Measurements from ENCODE around the gene SATB1.

SATB1 gene

DNA sequence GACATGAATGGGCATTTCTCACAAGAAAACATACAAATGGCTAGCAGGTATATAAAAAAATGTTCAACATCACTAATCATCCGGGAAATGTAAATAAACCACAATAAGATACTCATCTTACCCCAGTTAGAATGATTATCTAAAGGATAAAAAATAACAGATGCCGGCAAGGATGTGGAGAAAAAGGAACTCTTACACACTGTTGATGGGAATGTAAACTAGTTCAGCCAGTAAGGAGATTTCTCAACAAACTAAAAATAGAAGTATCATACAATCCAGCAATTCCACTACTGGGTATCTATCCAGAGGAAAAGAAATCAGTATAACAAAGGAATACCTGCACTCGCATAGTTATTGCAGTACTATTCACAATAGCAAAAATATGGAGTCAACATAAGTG is 124.2 kb downstream of the SATB1 start:
- no peaks in the 10 kb centered on the region for H3K27me3 ChIP-seq (ENCODE audit: low read depth, low read length)
- peaks cover 11% of the 10 kb centered on the region for H3K9me3 ChIP-seq (ENCODE audit: insufficient read depth, low read length)
- H3K27ac ChIP-seq (ENCODE audit: low read length), result no peak overlapping the region
- no peaks in the 10 kb centered on the region for H3K79me2 ChIP-seq (ENCODE audit: low read length)
- no peak overlapping the region for H3K4me3 ChIP-seq (ENCODE audit: low read length)
- H3K4me2 ChIP-seq (ENCODE audit: low read length), result no peak overlapping the region
- no peak overlapping the region for H2AFZ ChIP-seq (ENCODE audit: low read depth, low read length)
- no peaks in the 10 kb centered on the region for H3K4me1 ChIP-seq (ENCODE audit: low read length)
- TF ChIP-seq EZH2phosphoT487 (IDR thresholded peaks at IDR 0.05; ENCODE audit: low read depth), result no peak
- TF ChIP-seq, protein P1, sequence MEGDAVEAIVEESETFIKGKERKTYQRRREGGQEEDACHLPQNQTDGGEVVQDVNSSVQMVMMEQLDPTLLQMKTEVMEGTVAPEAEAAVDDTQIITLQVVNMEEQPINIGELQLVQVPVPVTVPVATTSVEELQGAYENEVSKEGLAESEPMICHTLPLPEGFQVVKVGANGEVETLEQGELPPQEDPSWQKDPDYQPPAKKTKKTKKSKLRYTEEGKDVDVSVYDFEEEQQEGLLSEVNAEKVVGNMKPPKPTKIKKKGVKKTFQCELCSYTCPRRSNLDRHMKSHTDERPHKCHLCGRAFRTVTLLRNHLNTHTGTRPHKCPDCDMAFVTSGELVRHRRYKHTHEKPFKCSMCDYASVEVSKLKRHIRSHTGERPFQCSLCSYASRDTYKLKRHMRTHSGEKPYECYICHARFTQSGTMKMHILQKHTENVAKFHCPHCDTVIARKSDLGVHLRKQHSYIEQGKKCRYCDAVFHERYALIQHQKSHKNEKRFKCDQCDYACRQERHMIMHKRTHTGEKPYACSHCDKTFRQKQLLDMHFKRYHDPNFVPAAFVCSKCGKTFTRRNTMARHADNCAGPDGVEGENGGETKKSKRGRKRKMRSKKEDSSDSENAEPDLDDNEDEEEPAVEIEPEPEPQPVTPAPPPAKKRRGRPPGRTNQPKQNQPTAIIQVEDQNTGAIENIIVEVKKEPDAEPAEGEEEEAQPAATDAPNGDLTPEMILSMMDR (IDR thresholded peaks at IDR 0.05; ENCODE audit: low read depth, low read length), result no peak
- no peaks in the 10 kb centered on the region for H4K20me1 ChIP-seq (ENCODE audit: insufficient read depth, low read length)
- H3K36me3 ChIP-seq (replicated peaks; ENCODE audit: low read depth, low read length), result no peaks in the 10 kb centered on the region
- H3K9ac ChIP-seq (ENCODE audit: low read length), result no peak overlapping the region

DNA sequence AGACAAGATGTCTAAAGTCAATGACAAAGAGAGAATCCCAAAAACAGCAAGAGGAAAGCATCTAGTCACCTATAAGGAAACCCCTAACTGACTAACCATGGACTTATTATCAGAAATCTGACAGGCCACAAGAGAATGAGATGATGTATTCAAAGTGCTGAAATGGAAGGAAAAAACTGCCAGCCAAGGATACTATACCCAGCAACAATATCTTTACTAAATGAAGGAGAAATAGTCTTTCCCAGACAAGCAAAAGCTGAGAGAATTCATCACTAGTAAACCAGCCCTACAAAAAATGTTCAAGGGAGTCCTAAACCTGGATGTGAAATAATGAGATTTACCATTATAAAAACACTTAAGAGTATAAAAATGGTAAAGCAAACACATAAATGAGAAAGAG is 128.0 kb downstream of the SATB1 start:
- Histone ChIP-seq H3K4me1 (ENCODE audit: low read length) (no peaks in the 10 kb centered on the region), H3K4me2 (ENCODE audit: low read length) (no peak overlapping the region), H2AFZ (ENCODE audit: low read depth, low read length) (no peak overlapping the region), H3K4me3 (ENCODE audit: low read length) (no peak overlapping the region), H3K9me3 (ENCODE audit: insufficient read depth, low read length) (peaks cover 11% of the 10 kb centered on the region), H3K36me3 (replicated peaks; ENCODE audit: low read depth, low read length) (no peaks in the 10 kb centered on the region), H3K27me3 (ENCODE audit: low read depth, low read length) (no peaks in the 10 kb centered on the region), H3K9ac (ENCODE audit: low read length) (no peak overlapping the region), H4K20me1 (ENCODE audit: insufficient read depth, low read length) (no peaks in the 10 kb centered on the region), H3K27ac (ENCODE audit: low read length) (no peak overlapping the region), H3K79me2 (ENCODE audit: low read length) (no peaks in the 10 kb centered on the region)
- TF ChIP-seq EZH2phosphoT487 (IDR thresholded peaks at IDR 0.05; ENCODE audit: low read depth), result no peak
- TF ChIP-seq, protein P1 (IDR thresholded peaks at IDR 0.05; ENCODE audit: low read depth, low read length), result no peak
